Suprapubic skin (tissue), 4 donors: ENCODE data around the gene DLG3. TPM values are rescaled to one million over a fixed set of nuclear protein-coding genes. Genes with fewer than 3 reads are reported as not detected.
A peak's percentile ranks its signal among the peaks of the same experiment; 100 is the strongest.

Source experiments
- DNase-seq, 2 donors: peaks; one replicate each; pipeline ENCODE4 v3.0.0-alpha.2; 2019; ENCODE audit warnings: low spot score in 2 of 2
- H3K27ac ChIP-seq: fragments of 200-600 bp; sonication (generic); one replicate; pipeline ENCODE4 v1.5.1; 2019
- H3K27me3 ChIP-seq: fragments of 200-600 bp; sonication (generic); one replicate; pipeline ENCODE4 v1.5.1; 2019
- H3K36me3 ChIP-seq: fragments of 200-600 bp; sonication (generic); one replicate; pipeline ENCODE4 v1.5.1; 2019
- H3K4me1 ChIP-seq: fragments of 200-600 bp; sonication (generic); one replicate; pipeline ENCODE4 v1.5.1; 2019
- H3K4me3 ChIP-seq: fragments of 200-600 bp; sonication (generic); one replicate; pipeline ENCODE4 v1.5.1; 2019; ENCODE audit warnings: mild to moderate bottlenecking
- H3K9me3 ChIP-seq: fragments of 200-600 bp; sonication (generic); one replicate; pipeline ENCODE4 v1.5.1; 2019
- EP300 ChIP-seq: sonication (generic); formaldehyde crosslinking; IDR thresholded peaks from one replicate; pipeline ENCODE4 v1.6.1; 2017; ENCODE audit warnings: antibody characterized with exemption
- POLR2A ChIP-seq, 2 donors: fragments of 450-650 bp; IDR thresholded peaks; one replicate each; pipeline ENCODE4 v1.6.1; 2017; ENCODE audit warnings: antibody characterized with exemption in 2 of 2, mild to moderate bottlenecking in 2 of 2, moderate library complexity in 2 of 2
- POLR2AphosphoS5 ChIP-seq, 3 donors: sonication (generic); formaldehyde crosslinking; IDR thresholded peaks; one replicate each; pipeline ENCODE4 v1.6.1; 2017; ENCODE audit warnings: antibody characterized with exemption in 3 of 3
- WGBS: methylation state at CpG from one replicate; pipeline ENCODE4 v1.1.5; 2018; 5-methylcytosine and 5-hydroxymethylcytosine counted together
- total RNA-seq, 4 donors: library from RNA; depleted of rRNA; stranded (reverse); fragments of >200 nt; gene quantifications; one replicate each; pipeline ENCODE4 v1.1.0, GENCODE V29; 2016
- TF ChIP-seq, protein P1 (sequence below), 2 donors: fragments of 200-600 bp in 1 of 2; fragments of 450-650 bp in 1 of 2; sonication (generic) in 1 of 2; IDR thresholded peaks; one replicate each; pipeline ENCODE4 v1.5.1; 2016 to 2019; ENCODE audit warnings: antibody characterized with exemption in 2 of 2, mild to moderate bottlenecking in 1 of 2, moderate library complexity in 1 of 2

The DLG3 gene
- total RNA-seq, 4 donors from 2014 or later: 12.8 to 42.1 (median 26.7) TPM

DNA sequence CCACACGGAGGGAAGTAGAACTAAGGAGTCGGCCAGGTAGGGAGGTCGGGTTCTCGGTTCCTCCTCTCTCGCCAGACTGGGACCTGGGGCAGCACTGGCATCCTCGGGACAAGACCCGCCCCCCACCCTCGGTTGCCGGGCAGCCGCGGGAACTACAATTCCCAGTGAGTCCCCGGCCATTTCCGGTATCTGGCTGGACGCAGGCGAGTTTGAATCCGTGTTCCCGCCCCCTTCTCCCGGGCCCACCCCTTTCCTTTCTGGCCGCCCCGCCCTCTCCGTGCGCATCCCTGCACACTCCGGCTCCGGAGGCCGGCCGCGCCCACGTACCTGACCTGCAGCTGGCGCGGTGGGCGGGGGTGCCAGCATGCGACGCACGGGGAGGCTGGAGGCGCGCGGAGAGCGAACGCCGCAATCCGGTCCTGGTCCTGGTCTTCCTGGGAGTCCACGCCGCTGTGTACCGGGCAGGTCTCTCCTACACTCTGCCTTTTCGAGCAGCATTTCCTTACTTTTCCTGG lies 10.2 kb upstream of the DLG3 start:
- H3K9me3 ChIP-seq: no peaks in the 10 kb centered on the region
- TF ChIP-seq POLR2AphosphoS5 (IDR thresholded peaks at IDR 0.05) (no peak), POLR2A (IDR thresholded peaks at IDR 0.05) (no peak), EP300 (no peak)
- TF ChIP-seq, protein P1, sequence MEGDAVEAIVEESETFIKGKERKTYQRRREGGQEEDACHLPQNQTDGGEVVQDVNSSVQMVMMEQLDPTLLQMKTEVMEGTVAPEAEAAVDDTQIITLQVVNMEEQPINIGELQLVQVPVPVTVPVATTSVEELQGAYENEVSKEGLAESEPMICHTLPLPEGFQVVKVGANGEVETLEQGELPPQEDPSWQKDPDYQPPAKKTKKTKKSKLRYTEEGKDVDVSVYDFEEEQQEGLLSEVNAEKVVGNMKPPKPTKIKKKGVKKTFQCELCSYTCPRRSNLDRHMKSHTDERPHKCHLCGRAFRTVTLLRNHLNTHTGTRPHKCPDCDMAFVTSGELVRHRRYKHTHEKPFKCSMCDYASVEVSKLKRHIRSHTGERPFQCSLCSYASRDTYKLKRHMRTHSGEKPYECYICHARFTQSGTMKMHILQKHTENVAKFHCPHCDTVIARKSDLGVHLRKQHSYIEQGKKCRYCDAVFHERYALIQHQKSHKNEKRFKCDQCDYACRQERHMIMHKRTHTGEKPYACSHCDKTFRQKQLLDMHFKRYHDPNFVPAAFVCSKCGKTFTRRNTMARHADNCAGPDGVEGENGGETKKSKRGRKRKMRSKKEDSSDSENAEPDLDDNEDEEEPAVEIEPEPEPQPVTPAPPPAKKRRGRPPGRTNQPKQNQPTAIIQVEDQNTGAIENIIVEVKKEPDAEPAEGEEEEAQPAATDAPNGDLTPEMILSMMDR (IDR thresholded peaks at IDR 0.05): no peak
- H3K27ac ChIP-seq: peak overlapping the region; percentile 69
- H3K4me3 ChIP-seq: peak overlapping the region; percentile 60
- H3K36me3 ChIP-seq: no peaks in the 10 kb centered on the region
- peaks cover 9% of the 10 kb centered on the region for H3K4me1 ChIP-seq
- peak; percentile 83 to 89 for DNase-seq
- 39% methylated on average over 40 of the region's 45 CpGs for WGBS
- H3K27me3 ChIP-seq: no peaks in the 10 kb centered on the region

DNA sequence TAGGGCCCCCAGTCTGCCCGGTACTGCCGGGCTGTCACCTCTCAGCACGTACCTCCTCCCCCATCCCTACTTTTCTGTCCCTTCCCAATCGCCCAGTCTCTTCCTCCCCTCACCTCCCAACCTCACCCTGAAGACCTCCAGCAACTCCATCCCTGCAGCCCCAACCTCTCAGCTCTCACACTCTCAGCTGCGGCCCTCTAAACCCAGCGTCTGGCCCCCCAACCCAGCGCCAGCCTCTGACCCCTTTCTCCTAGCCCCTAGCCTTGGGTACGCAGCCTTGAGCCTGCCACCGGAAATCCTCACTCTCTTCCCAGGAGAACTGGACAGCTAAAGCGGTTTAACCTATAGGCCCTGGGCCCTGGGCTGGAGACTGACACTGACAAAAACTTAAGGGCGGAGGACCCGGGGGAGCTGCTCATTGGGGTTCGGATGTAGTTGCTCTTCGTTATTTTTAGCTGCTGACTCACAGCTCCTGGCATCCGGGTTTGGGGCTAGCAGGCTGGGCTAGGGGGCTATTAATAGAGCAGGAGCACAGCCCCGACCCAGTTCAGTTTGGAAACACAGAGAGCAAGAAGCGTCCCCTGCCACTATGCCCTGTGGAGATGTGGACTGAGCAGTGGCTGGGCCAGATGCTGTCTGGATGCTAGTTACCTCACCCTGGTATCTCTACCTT lies 9.6 kb upstream of the DLG3 start:
- Histone ChIP-seq H3K36me3 (no peaks in the 10 kb centered on the region), H3K4me1 (peaks cover 9% of the 10 kb centered on the region), H3K27ac (no peak overlapping the region), H3K4me3 (peak overlapping the region; percentile 60), H3K27me3 (no peaks in the 10 kb centered on the region), H3K9me3 (no peaks in the 10 kb centered on the region)
- TF ChIP-seq POLR2AphosphoS5 (IDR thresholded peaks at IDR 0.05) (no peak), POLR2A (IDR thresholded peaks at IDR 0.05) (no peak), EP300 (no peak)
- TF ChIP-seq, protein P1 (IDR thresholded peaks at IDR 0.05): no peak
- 52% methylated on average over 17 of the region's 17 CpGs for WGBS
- DNase-seq: no peak

DNA sequence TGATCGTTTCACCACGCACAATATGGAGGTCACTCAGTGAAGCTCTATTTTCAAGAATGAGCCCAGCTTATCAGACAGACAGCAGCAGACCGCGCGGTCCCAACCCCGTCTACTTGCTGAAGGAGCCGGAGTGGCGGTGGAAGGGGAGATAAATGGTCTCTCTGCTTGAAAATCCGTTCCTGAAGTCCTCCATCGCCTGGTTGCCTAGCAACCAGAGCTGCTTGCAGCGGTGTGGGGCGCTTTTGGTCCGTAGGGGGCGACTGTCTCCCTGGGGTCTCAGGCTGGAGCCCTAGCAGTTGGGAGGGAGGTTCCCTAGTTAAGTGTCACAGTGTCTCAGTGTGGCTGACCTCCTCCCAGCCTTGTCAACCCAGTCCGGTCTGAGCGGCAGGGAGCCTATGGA lies 8.3 kb upstream of the DLG3 start:
- TF ChIP-seq POLR2AphosphoS5 (IDR thresholded peaks at IDR 0.05) (no peak), POLR2A (IDR thresholded peaks at IDR 0.05) (no peak)
- no peak for DNase-seq
- Histone ChIP-seq H3K36me3 (no peaks in the 10 kb centered on the region), H3K4me1 (peaks cover 9% of the 10 kb centered on the region), H3K27ac (no peak overlapping the region), H3K4me3 (no peak overlapping the region), H3K9me3 (no peaks in the 10 kb centered on the region), H3K27me3 (no peaks in the 10 kb centered on the region)
- 46% methylated on average over 16 of the region's 16 CpGs for WGBS

DNA sequence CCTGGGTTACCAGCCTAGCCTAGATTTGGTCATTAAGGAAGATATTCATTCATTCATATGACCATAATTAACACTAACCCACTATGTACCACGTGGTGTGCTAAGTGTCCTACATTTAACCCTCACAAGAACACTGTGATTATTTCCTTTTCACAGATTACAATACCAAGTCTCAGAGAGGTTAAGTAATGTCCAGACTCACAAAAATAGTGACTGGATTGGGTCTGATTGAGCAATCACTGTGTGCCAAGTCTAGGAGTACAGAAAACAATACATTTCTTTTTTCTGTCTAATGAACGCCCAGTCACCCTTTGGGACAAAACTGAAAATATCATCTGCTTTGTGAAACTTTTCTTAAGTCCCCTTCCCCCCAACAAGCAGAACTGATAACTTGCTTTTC lies 7.6 kb upstream of the DLG3 start:
- H3K4me1 ChIP-seq: peaks cover 9% of the 10 kb centered on the region
- H3K27ac ChIP-seq: no peak overlapping the region
- H3K9me3 ChIP-seq: no peaks in the 10 kb centered on the region
- no peak for DNase-seq
- no peak overlapping the region for H3K4me3 ChIP-seq
- H3K36me3 ChIP-seq: no peaks in the 10 kb centered on the region
- WGBS: 34% methylated on average over 2 of the region's 2 CpGs
- H3K27me3 ChIP-seq: no peaks in the 10 kb centered on the region
- no peak for TF ChIP-seq EP300

DNA sequence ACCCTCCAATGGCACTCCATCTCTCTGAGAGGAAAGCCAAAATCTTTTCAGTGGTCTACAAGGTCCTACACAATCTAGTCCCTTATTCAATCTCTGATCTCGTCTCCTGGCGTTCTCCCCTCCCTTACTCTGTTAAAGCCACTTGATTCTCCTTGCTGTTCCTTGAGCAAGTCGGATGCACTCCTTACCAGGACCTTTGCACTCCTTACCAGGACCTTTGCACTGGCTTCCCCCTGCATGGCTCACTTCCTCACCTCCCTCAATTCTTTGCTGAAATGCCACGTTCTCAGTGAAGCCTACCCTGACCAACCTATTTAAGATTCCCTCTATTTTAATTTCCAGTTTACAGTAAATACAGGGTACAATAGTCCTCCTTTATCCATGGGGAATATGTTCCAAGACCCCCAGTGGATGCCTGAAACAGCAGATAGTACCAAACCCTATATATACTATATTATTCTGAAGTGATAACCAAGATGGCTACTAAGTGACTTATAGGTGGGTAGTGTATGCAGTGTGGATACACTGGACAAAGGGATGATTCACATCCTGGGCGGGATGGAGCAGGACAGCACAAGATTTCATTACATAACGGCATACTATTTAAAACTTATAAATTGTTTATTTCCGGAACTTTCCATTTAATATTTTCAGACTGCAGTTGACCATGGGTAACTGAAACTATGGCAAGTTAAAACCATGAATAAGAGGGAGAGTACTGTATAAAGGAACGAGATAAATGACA lies 6.5 kb upstream of the DLG3 start:
- Histone ChIP-seq H3K36me3 (no peaks in the 10 kb centered on the region), H3K27me3 (no peaks in the 10 kb centered on the region), H3K27ac (no peak overlapping the region), H3K4me3 (no peak overlapping the region), H3K9me3 (no peaks in the 10 kb centered on the region), H3K4me1 (peaks cover 6% of the 10 kb centered on the region)
- 67% methylated on average over 8 of the region's 8 CpGs for WGBS
- no peak for DNase-seq
- TF ChIP-seq POLR2AphosphoS5 (IDR thresholded peaks at IDR 0.05) (no peak), EP300 (no peak), POLR2A (IDR thresholded peaks at IDR 0.05) (no peak)
- TF ChIP-seq, protein P1 (IDR thresholded peaks at IDR 0.05): no peak

DNA sequence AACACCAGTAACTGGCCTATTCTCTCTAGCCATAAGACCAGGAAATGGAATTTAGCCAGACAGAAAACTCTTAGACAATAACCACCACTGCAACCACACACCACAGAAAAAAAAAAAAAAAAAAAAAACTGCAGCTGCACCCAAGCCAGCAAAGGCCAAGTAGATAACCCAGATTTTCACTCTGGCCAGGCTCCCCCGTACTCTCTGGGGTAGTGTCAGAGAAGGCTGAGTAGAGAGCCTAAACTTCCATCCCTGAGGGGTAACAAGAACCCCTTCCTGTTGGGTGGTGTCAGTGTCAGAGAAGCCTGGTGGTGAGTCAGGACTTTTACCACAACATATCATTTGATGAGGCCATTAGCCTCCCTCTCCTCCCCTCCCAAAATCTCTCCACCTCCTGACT lies 5.6 kb upstream of the DLG3 start:
- TF ChIP-seq, protein P1 (IDR thresholded peaks at IDR 0.05): no peak
- TF ChIP-seq POLR2A (IDR thresholded peaks at IDR 0.05) (no peak), EP300 (no peak), POLR2AphosphoS5 (IDR thresholded peaks at IDR 0.05) (no peak)
- no peak overlapping the region for H3K4me3 ChIP-seq
- peaks cover 6% of the 10 kb centered on the region for H3K4me1 ChIP-seq
- peaks cover under 1% of the 10 kb centered on the region for H3K27me3 ChIP-seq
- no peaks in the 10 kb centered on the region for H3K9me3 ChIP-seq
- DNase-seq: no peak
- H3K27ac ChIP-seq: no peak overlapping the region
- H3K36me3 ChIP-seq: no peaks in the 10 kb centered on the region
- 35% methylated on average over 1 of the region's 1 CpG for WGBS
